SK-N-SH (cell line): Measurements from ENCODE around the gene TLX1. TPM values are rescaled to one million over a fixed set of nuclear protein-coding genes. Genes with fewer than 3 reads are reported as not detected.

Experiments used
- CTCF ChIA-PET: fragments of 300-600, 350-600 bp; formaldehyde crosslinking; extraction: SDS; loops from one replicate; lab custom pipeline; 2021; lab: Yijun Ruan, JAX
- POLR2A ChIA-PET: fragments of 350-600 bp; sonication (Branson Sonifier 250); formaldehyde crosslinking; extraction: SDS; loops from one replicate; lab custom pipeline; 2020; ENCODE audit warnings: antibody characterized with exemption, inconsistent platforms; lab: Yijun Ruan, JAX
- DNase-seq: peaks from one replicate; pipeline ENCODE4 v3.0.0; 2012
- H2AFZ ChIP-seq: fragments of 200-600 bp; sonication (generic); 2 replicates; pipeline ENCODE4 v1.8.1; 2016; ENCODE audit warnings: antibody characterized with exemption, mild to moderate bottlenecking, low read depth
- H3F3A ChIP-seq: fragments of 200-600 bp; sonication (generic); replicated peaks from 2 replicates; pipeline ENCODE3; 2016; ENCODE audit warnings: antibody characterized with exemption, mild to moderate bottlenecking; ENCODE audit not compliant: insufficient read depth
- H3K27ac ChIP-seq, 2 experiments: fragments of 200-500 bp in 1 of 2; fragments of 200-600 bp in 1 of 2; sonication (Bioruptor generic) in 1 of 2; sonication (generic), shearing (Covaris generic) in 1 of 2; 2 replicates each; pipeline versions ENCODE4 v1.5.1 to v1.6.1; 2014 to 2016; ENCODE audit warnings: low read depth in 2 of 2, inconsistent platforms in 1 of 2, low read length in 1 of 2, mild to moderate bottlenecking in 1 of 2, mixed read lengths in 1 of 2
- H3K27me3 ChIP-seq: fragments of 200-600 bp; sonication (generic), shearing (Covaris generic); 2 replicates; pipeline ENCODE4 v1.6.1; 2016; ENCODE audit warnings: mixed run types; ENCODE audit not compliant: insufficient read depth
- H3K36me3 ChIP-seq, 2 experiments: fragments of 200-500 bp in 1 of 2; fragments of 200-600 bp in 1 of 2; sonication (Bioruptor generic) in 1 of 2; sonication (generic) in 1 of 2; replicated peaks in 1 of 2; 2 replicates each; pipeline versions ENCODE3 to v1.5.1; 2014 to 2016; ENCODE audit warnings: low read length in 1 of 2, mild to moderate bottlenecking in 1 of 2; ENCODE audit not compliant: insufficient read depth in 2 of 2, control insufficient read depth in 1 of 2
- H3K4me1 ChIP-seq, 2 experiments: fragments of 200-500 bp in 1 of 2; fragments of 200-600 bp in 1 of 2; sonication (Bioruptor generic) in 1 of 2; sonication (generic), shearing (Covaris generic) in 1 of 2; 2 replicates each; pipeline versions ENCODE4 v1.5.1 to v1.6.1; 2014 to 2016; ENCODE audit warnings: low read depth in 1 of 2, low read length in 1 of 2, mixed run types in 1 of 2; ENCODE audit not compliant: insufficient read depth in 2 of 2, control insufficient read depth in 1 of 2
- H3K4me2 ChIP-seq: fragments of 200-600 bp; sonication (generic), shearing (Covaris generic); 2 replicates; pipeline ENCODE4 v1.6.1; 2017; ENCODE audit warnings: mixed run types
- H3K4me3 ChIP-seq, 2 experiments: fragments of 200-500 bp in 1 of 2; fragments of 200-600 bp in 1 of 2; sonication (Bioruptor generic) in 1 of 2; sonication (generic), shearing (Covaris generic) in 1 of 2; 2 replicates each; pipeline versions ENCODE4 v1.5.1 to v1.8.1; 2014 to 2016; ENCODE audit warnings: low read depth in 2 of 2, inconsistent platforms in 1 of 2, low read length in 1 of 2, mild to moderate bottlenecking in 1 of 2, mixed read lengths in 1 of 2, moderate library complexity in 1 of 2
- H3K79me2 ChIP-seq: fragments of 200-600 bp; sonication (generic); 2 replicates; pipeline ENCODE4 v1.8.1; 2017; ENCODE audit warnings: mild to moderate bottlenecking; ENCODE audit not compliant: insufficient read depth
- H3K9ac ChIP-seq: fragments of 200-600 bp; sonication (generic); 2 replicates; pipeline ENCODE4 v1.6.1; 2017; ENCODE audit warnings: mixed run types
- H3K9me2 ChIP-seq: fragments of 200-600 bp; sonication (generic); 2 replicates; pipeline ENCODE4 v1.6.1; 2017; ENCODE audit warnings: mixed run types
- H3K9me3 ChIP-seq: fragments of 200-600 bp; sonication (generic); 2 replicates; pipeline ENCODE4 v1.6.1; 2017; ENCODE audit warnings: mixed run types, mild to moderate bottlenecking, moderate library complexity
- H4K20me1 ChIP-seq: fragments of 200-600 bp; sonication (generic); 2 replicates; pipeline ENCODE4 v1.6.1; 2017; ENCODE audit warnings: mild to moderate bottlenecking, mixed run types; ENCODE audit not compliant: insufficient read depth
- EZH2phosphoT487 ChIP-seq: fragments of 200-600 bp; sonication (generic); IDR thresholded peaks from 2 replicates; pipeline ENCODE4 v1.6.1; 2017; ENCODE audit warnings: low read depth, mixed run types, mild to moderate bottlenecking, antibody characterized with exemption, moderate library complexity, borderline replicate concordance
- FOSL2 ChIP-seq: IDR thresholded peaks from 2 replicates; pipeline ENCODE4 v1.4.0; 2012; ENCODE audit warnings: low read depth, mild to moderate bottlenecking, moderate library complexity, borderline replicate concordance
- FOXJ3 ChIP-seq: sonication (generic); formaldehyde crosslinking; IDR thresholded peaks from 2 replicates; pipeline ENCODE4 v1.5.1; 2020; ENCODE audit warnings: mild to moderate bottlenecking, missing genetic modification reagents
- FOXM1 ChIP-seq: IDR thresholded peaks from 2 replicates; pipeline ENCODE4 v1.4.0; 2012; ENCODE audit warnings: low read depth, mild to moderate bottlenecking
- GABPA ChIP-seq: IDR thresholded peaks from 2 replicates; pipeline ENCODE4 v1.4.0; 2012; ENCODE audit warnings: low read depth, mild to moderate bottlenecking
- IRF3 ChIP-seq: fragments of 150-350 bp; IDR thresholded peaks from 2 replicates; pipeline ENCODE4 v1.6.1; 2016; ENCODE audit warnings: mild to moderate bottlenecking, low read depth, low read length
- MEF2A ChIP-seq: IDR thresholded peaks from 2 replicates; pipeline ENCODE4 v1.4.0; 2012; ENCODE audit warnings: low read depth, borderline replicate concordance
- MXI1 ChIP-seq: IDR thresholded peaks from 2 replicates; pipeline ENCODE4 v1.6.1; 2012; ENCODE audit warnings: mild to moderate bottlenecking, low read depth, low read length, improper control_type of control experiment
- NFIC ChIP-seq: IDR thresholded peaks from 2 replicates; pipeline ENCODE4 v1.4.0; 2012; ENCODE audit warnings: borderline replicate concordance
- NRF1 ChIP-seq: IDR thresholded peaks from 2 replicates; pipeline ENCODE4 v1.6.1; 2012; ENCODE audit warnings: low read depth, mild to moderate bottlenecking, low read length
- RAD21 ChIP-seq: IDR thresholded peaks from 2 replicates; pipeline ENCODE4 v1.6.1; 2012; ENCODE audit warnings: mild to moderate bottlenecking, low read length
- RCOR1 ChIP-seq: fragments of 150-350 bp; IDR thresholded peaks from 2 replicates; pipeline ENCODE4 v1.6.1; 2017; ENCODE audit warnings: antibody characterized with exemption, low read length
- REST ChIP-seq: IDR thresholded peaks from 2 replicates; pipeline ENCODE4 v1.6.1; 2012; ENCODE audit warnings: mild to moderate bottlenecking, low read depth, low read length, moderate library complexity
- RFX5 ChIP-seq: IDR thresholded peaks from 2 replicates; pipeline ENCODE4 v1.6.1; 2012; ENCODE audit warnings: mild to moderate bottlenecking, improper control_type of control experiment, low read length
- RXRA ChIP-seq: IDR thresholded peaks from 2 replicates; pipeline ENCODE4 v1.4.0; 2012; ENCODE audit warnings: low read depth, mild to moderate bottlenecking, borderline replicate concordance
- TEAD4 ChIP-seq: IDR thresholded peaks from 2 replicates; pipeline ENCODE4 v1.4.0; 2012; ENCODE audit warnings: mild to moderate bottlenecking, borderline replicate concordance; ENCODE audit not compliant: insufficient read depth
- USF1 ChIP-seq: IDR thresholded peaks from 2 replicates; pipeline ENCODE4 v1.4.0; 2012; ENCODE audit warnings: low read depth, borderline replicate concordance
- YY1 ChIP-seq: IDR thresholded peaks from 2 replicates; pipeline ENCODE4 v1.4.0; 2012; ENCODE audit warnings: low read depth, mild to moderate bottlenecking
- ZBTB33 ChIP-seq: IDR thresholded peaks from 2 replicates; pipeline ENCODE4 v1.4.0; 2012; ENCODE audit warnings: low read depth, borderline replicate concordance
- WGBS: methylation state at CpG from one replicate; pipeline ENCODE4 v1.1.6; 2017; ENCODE audit warnings: low lambda C conversion rate; 5-methylcytosine and 5-hydroxymethylcytosine counted together
- polyA plus RNA-seq, 3 experiments: library from polyadenylated mRNA; depleted of rRNA; stranded (reverse); fragments of >200 nt; gene quantifications; 2 replicates each; pipeline ENCODE4 v1.2.3, GENCODE V29; 2012

The TLX1 gene
- polyA plus RNA-seq, 1 of the 3 experiments (the other 2 are of a cell fraction) = not detected

- Histone ChIP-seq H3K9ac (no peak overlapping the region), H3K4me2 (0 out of 2 replicates have a peak overlapping the region, but pooled peaks have one; percentile 67), H3K4me1 (peaks cover 0 to 19% of the 10 kb centered on the region in 2 experiments; a peak in 1 of 4 replicates), H3K4me3 (no peak overlapping the region; a peak in 1 of 4 replicates), H3K79me2 (no peaks in the 10 kb centered on the region), H3K36me3 (no peaks in the 10 kb centered on the region), H3K9me3 (no peaks in the 10 kb centered on the region), H3F3A (no peaks in the 10 kb centered on the region), H4K20me1 (no peaks in the 10 kb centered on the region), H3K9me2 (no peaks in the 10 kb centered on the region), H3K27me3 (peaks cover 90% of the 10 kb centered on the region), H2AFZ (no peak overlapping the region), H3K27ac (no peak overlapping the region)
- POLR2A ChIA-PET = interaction anchor here (0.6 to 0.9 kb wide), 2 partner anchors 27 to 776 kb away, joined by 3 to 5 read pairs; no protein-coding TSS in a partner anchor
- TF ChIP-seq RFX5 = no peak
- no peak for TF ChIP-seq NFIC
- TF ChIP-seq NRF1 = no peak
- no peak for TF ChIP-seq RCOR1
- no peak for TF ChIP-seq ZBTB33
- TF ChIP-seq GABPA = no peak
- TF ChIP-seq FOXJ3 (CRISPR knock-in tag) = no peak
- no peak; the same call in 1 of the 2 replicates for TF ChIP-seq EZH2phosphoT487
- TF ChIP-seq TEAD4 = no peak
- no peak for TF ChIP-seq MEF2A
- no peak for TF ChIP-seq RXRA
- TF ChIP-seq MXI1 = no peak
- no peak for TF ChIP-seq FOXM1
- no peak for TF ChIP-seq USF1
- no peak for TF ChIP-seq FOSL2
- TF ChIP-seq IRF3 = no peak
- no peak for TF ChIP-seq REST
- TF ChIP-seq YY1 = no peak
- TF ChIP-seq RAD21 = no peak
- peak; percentile 34 for DNase-seq
- 44% methylated on average over 11 of the region's 16 CpGs for WGBS
- CTCF ChIA-PET = interaction anchor here (0.8 to 7.1 kb wide), 15 partner anchors 10 to 123 kb away, joined by 3 to 90 read pairs (median 4); partner anchors contain the start of gene LZTS2
Measured at GRCh38 chr10:101122270-101123084, 8.6 kb upstream of the TLX1 start.
